ENCODE results near the gene NUBP1. TPM values are rescaled to one million over a fixed set of nuclear protein-coding genes. Genes with fewer than 3 reads are reported as not detected.

The NUBP1 gene
- total RNA-seq, 1 experiment from 2014 or later, result 17.3 TPM

GRCh38 chr16:10763456-10763855 lies 19.8 kb downstream of the NUBP1 start:
- Mint-ChIP-seq H3K36me3 (ENCODE audit: insufficient read depth, unreplicated experiment) (peaks cover 31% of the 10 kb centered on the region), H3K4me3 (ENCODE audit: unreplicated experiment) (no peak overlapping the region), H3K27me3 (ENCODE audit: insufficient read depth, unreplicated experiment) (no peaks in the 10 kb centered on the region), H3K9me3 (ENCODE audit: unreplicated experiment) (no peaks in the 10 kb centered on the region), H3K27ac (ENCODE audit: low read depth, unreplicated experiment) (no peak overlapping the region), H3K4me1 (ENCODE audit: insufficient read depth, unreplicated experiment) (no peaks in the 10 kb centered on the region)
- BruUV-seq (replicated peaks), result no TSS peak
- DNase-seq (ENCODE audit: unreplicated experiment), result no peak
- CTCF ChIA-PET, result interaction anchor here (0.9 kb wide), 1 partner anchor 250 kb away, joined by 3 read pairs; no protein-coding TSS in a partner anchor
- intact Hi-C loops (cut with micrococcal nuclease), result no loop called here
- no peak for TF ChIP-seq CTCF (IDR thresholded peaks at IDR 0.05; ENCODE audit: unreplicated experiment)
- POLR2A ChIA-PET, result no interaction called here

- TF ChIP-seq CTCF (IDR thresholded peaks at IDR 0.05; ENCODE audit: unreplicated experiment), result no peak
- H3K9me3 Mint-ChIP-seq (ENCODE audit: unreplicated experiment), result no peaks in the 10 kb centered on the region
- no peaks in the 10 kb centered on the region for H3K27me3 Mint-ChIP-seq (ENCODE audit: insufficient read depth, unreplicated experiment)
- peaks cover 17% of the 10 kb centered on the region for H3K36me3 Mint-ChIP-seq (ENCODE audit: insufficient read depth, unreplicated experiment)
- no peak for DNase-seq (ENCODE audit: unreplicated experiment)
- CTCF ChIA-PET, result interaction anchor here (0.6 kb wide), 1 partner anchor 28 kb away, joined by 3 read pairs; no protein-coding TSS in a partner anchor
- H3K27ac Mint-ChIP-seq (ENCODE audit: low read depth, unreplicated experiment), result no peak overlapping the region
- H3K4me3 Mint-ChIP-seq (ENCODE audit: unreplicated experiment), result no peak overlapping the region
- intact Hi-C loops (cut with micrococcal nuclease), result no loop called here
- no TSS peak for BruUV-seq (replicated peaks)
- POLR2A ChIA-PET, result no interaction called here
- H3K4me1 Mint-ChIP-seq (ENCODE audit: insufficient read depth, unreplicated experiment), result peaks cover under 1% of the 10 kb centered on the region
Observed at GRCh38 chr16:10765772-10766171, 22.1 kb downstream of the NUBP1 start.

DNA sequence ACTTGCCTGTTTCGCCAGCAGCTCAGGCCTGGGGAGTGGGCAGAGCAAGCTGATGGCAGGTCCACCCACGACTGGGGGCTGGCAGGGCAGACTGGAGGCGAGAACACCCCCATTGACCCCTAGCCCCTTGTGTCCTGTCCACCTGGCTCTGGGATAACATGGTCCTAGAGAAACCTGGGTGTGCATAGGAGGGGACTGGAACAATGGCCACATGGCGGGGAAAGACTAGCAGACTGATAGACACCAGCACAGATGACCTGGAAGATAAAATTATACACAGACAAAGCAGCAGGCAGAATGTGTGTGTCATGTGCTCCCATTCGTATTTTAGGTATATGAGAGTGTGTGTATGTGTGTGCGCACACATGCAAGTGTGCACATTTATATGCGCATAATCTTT lies 23.5 kb downstream of the NUBP1 start:
- ChIA-PET POLR2A (no interaction called here), CTCF (no interaction called here)
- intact Hi-C loops (cut with micrococcal nuclease), result no loop called here
- Mint-ChIP-seq H3K9me3 (ENCODE audit: unreplicated experiment) (no peaks in the 10 kb centered on the region), H3K4me1 (ENCODE audit: insufficient read depth, unreplicated experiment) (peaks cover 5% of the 10 kb centered on the region), H3K36me3 (ENCODE audit: insufficient read depth, unreplicated experiment) (peaks cover 5% of the 10 kb centered on the region), H3K27me3 (ENCODE audit: insufficient read depth, unreplicated experiment) (no peaks in the 10 kb centered on the region), H3K4me3 (ENCODE audit: unreplicated experiment) (no peak overlapping the region), H3K27ac (ENCODE audit: low read depth, unreplicated experiment) (no peak overlapping the region)
- TF ChIP-seq CTCF (IDR thresholded peaks at IDR 0.05; ENCODE audit: unreplicated experiment), result no peak
- DNase-seq (ENCODE audit: unreplicated experiment), result no peak
- no TSS peak for BruUV-seq (replicated peaks)

- CTCF ChIA-PET, result interaction anchor here (0.6 kb wide), 1 partner anchor 10 kb away, joined by 5 read pairs; no protein-coding TSS in a partner anchor
- DNase-seq (ENCODE audit: unreplicated experiment), result no peak
- BruUV-seq (replicated peaks), result no TSS peak
Observed at GRCh38 chr16:10769381-10769780, 25.7 kb downstream of the NUBP1 start.

More at GRCh38 chr16:10769381-10769780, 25.7 kb downstream of the NUBP1 start:
- no peaks in the 10 kb centered on the region for H3K27me3 Mint-ChIP-seq (ENCODE audit: insufficient read depth, unreplicated experiment)
- no peak overlapping the region for H3K27ac Mint-ChIP-seq (ENCODE audit: low read depth, unreplicated experiment)
- POLR2A ChIA-PET, result interaction anchor here (1.3 kb wide), 1 partner anchor 25 kb away, joined by 3 read pairs; the partner anchor contains the start of gene NUBP1
- H3K4me1 Mint-ChIP-seq (ENCODE audit: insufficient read depth, unreplicated experiment), result peaks cover 10% of the 10 kb centered on the region
- TF ChIP-seq CTCF (IDR thresholded peaks at IDR 0.05; ENCODE audit: unreplicated experiment), result no peak
- H3K9me3 Mint-ChIP-seq (ENCODE audit: unreplicated experiment), result no peaks in the 10 kb centered on the region
- intact Hi-C loops (cut with micrococcal nuclease), result no loop called here
- H3K4me3 Mint-ChIP-seq (ENCODE audit: unreplicated experiment), result no peak overlapping the region
- H3K36me3 Mint-ChIP-seq (ENCODE audit: insufficient read depth, unreplicated experiment), result peaks cover 5% of the 10 kb centered on the region

Data from MCF 10A (cell line).